NCI-H1417 (cell line): Measurements from ENCODE around the gene LCE3B.
"Not testable (repeated sequence)": the region's sequence is repeated elsewhere in the genome, so short reads cannot be mapped to it uniquely, and the experiment has no call there.

ENCODE experiments used
- DNase-seq, 3 experiments: peaks; one replicate each; lab custom pipeline; 2025; lab: John Stamatoyannopoulos, UW

The LCE3B gene

DNA sequence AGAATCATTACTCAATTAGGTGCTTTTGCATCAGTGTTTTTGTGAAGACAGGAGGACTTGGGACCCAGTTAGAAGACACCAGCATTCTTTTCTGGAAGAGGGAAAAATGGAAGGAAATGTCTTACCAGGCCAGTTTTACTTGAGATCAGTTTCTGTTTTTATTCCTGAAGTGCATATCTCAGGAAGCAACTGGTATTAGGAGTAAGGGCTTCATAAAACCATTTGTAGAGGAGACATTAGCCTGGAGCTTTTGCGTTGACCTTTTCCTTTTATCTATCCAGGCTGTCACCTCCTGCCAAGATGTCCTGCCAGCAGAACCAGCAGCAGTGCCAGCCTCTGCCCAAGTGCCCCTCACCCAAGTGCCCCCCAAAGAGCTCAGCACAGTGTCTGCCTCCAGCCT lies at the start of gene LCE3B:
Gene LCE3B, plus strand, starts transcription at position 301 of the 400 bp plus-strand sequence. Its CDS starts 0 bp downstream, at position 301.
- DNase-seq: no peak

DNA sequence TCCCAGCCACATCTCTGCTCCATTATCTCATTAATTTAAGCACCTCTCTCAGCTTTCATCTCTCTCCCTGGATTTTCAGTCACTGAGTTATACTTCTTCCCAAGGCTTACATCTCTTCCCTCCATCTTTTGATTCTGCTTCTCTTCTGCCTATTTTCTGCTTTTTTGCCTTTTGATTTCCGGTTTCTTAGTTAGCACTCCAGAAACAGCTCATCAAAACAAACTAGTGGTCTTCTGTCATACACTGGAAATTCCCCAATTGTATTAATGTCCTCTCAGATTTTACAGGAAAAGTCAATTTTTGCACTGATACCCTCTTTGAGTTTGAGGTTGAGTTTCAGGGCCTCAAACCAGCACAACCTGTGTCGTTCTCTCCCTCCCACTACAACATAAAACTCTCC lies 48.5 kb upstream of the LCE3B start:
- DNase-seq: no peak

DNA sequence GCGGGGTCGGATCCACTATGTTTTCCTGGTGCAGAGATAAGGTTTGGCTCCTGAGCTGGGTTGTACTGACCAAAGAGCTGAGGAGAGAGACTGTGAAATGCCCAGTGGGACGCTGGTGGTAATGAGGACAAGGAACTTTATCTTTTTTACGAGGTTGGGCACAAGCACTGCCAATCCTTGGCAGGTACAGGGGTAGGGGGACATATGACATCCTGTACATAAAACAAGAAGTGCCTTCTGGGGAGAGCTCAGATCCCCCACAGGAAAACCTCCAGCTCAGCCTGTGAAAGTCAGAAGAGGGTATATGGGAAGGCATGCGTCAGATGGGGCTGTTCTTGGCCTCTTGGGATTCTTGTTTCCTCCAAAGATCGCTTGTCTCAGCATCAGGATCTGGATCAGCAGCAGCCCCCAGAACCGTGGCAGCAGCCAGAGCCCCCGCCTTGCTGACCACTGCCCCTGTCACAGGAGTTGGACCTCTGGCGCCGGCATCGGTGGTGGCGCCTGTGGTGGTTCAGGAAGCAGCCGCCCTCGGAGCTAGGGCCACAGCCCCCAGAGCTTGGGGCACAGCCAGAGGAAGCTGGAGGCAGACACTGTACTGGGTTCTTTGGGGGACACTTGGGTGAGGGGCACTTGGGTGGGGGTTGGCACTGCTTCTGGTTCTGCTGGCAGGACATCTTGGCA lies 47.9 kb upstream of the LCE3B start:
- no peak for DNase-seq

- peak in 1 of 3 experiments; percentile 17 for DNase-seq
These were observed 46.9 kb upstream of the LCE3B start, which contains the start of gene LCE3E for GRCh38 chr1:152566681-152567080. Gene LCE3E (minus strand): TSS chr1:152566780. CDS start chr1:152566208, 572 bp downstream.

GRCh38 chr1:152577168-152577567 lies 36.4 kb upstream of the LCE3B start:
- DNase-seq: no peak

DNA sequence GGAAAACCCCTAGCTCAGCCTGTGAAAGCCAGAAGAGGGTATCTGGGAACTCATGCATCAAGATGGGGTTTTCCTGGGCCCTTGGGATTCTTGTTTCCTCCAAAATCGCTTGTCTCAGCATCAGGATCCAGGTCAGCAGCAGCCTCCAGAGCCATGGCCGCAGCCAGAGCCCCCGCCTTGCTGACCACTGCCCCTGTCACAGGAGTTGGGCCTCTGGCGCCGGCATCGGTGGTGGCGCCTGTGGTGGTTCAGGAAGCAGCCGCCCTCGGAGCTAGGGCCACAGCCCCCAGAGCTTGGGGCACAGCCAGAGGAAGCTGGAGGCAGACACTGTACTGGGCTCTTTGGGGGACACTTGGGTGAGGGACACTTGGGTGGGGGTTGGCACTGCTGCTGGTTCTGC lies 34.1 kb upstream of the LCE3B start:
- DNase-seq: not testable (repeated sequence)

GRCh38 chr1:152580433-152580832 lies 33.2 kb upstream of the LCE3B start, which contains the start of gene LCE3D:
Gene LCE3D (minus strand): TSS chr1:152580516. CDS start chr1:152579936, 580 bp downstream.
- DNase-seq: no peak

GRCh38 chr1:152582647-152583046 lies 31.0 kb upstream of the LCE3B start:
- DNase-seq: no peak

DNA sequence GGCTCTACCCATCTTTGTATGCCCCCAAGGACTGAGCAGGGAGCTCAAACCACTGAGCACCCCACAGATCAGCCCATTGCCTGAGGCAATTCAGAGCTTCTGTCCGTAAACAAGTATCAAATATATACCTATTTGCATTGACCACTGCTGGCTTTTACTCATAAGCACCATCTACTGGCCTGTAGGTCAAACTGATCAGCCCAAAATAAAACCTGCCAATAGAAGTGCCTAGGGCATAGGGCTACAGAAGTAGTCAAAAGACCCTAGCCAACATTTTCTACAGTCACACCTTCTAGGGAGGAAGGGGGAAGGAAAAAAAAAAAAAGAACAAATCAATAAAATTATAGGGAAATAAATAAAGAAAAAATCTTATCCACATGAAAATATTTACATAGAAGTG lies 28.0 kb upstream of the LCE3B start:
- DNase-seq: no peak

DNA sequence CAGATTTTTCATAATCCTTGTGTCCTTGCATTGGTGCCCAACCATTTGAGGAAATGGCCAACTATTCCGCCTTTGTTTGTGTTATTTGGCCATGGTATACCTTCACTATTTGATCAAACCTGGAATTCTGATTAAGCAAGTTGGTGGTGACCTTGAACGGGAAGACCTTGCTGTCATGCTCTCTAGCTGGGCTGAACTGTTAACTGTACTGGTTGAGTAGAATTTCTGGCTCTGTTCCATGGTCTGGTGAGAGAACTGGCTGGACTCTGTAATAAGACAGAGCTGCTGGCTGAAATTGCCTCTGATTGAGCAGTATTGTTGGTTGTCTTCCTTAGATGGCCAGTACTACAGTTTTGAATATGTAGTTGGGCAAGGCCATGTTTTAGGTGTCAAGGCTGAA lies 16.6 kb upstream of the LCE3B start:
- DNase-seq: no peak

- no peak for DNase-seq
These were observed 13.7 kb upstream of the LCE3B start, which contains the start of gene LCE3C for GRCh38 chr1:152599934-152600333. Gene LCE3C (plus strand): TSS chr1:152600234. CDS start chr1:152600732, 498 bp downstream.

DNA sequence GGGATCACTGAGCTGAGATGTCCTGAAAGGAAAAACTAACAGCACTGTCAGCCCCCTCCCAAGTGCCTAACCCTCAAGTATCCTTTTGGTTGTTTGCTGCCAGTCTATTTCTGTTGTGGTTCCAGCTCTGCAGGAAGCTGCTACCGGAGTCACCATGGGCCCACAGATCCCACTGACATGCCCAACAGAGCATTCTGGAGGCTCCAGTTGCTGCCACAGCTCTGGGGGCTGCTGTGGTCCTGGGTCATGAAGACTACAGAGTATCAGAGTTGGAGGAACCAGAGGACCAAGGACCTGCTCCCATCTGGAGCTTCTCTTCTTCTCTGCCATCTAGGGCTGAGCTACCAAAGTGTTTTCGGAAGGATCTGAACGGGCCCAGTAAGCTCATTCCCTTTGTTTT lies 8.4 kb downstream of the LCE3B start:
- no peak for DNase-seq

GRCh38 chr1:152622803-152623202 lies 9.2 kb downstream of the LCE3B start, which contains the start of gene LCE3A:
Gene LCE3A (minus strand): TSS chr1:152623103. CDS start chr1:152623103, 0 bp downstream.
- DNase-seq: no peak

GRCh38 chr1:152623203-152623844 lies 9.7 kb downstream of the LCE3B start:
- no peak for DNase-seq

- DNase-seq: no peak
These were observed 13.1 kb downstream of the LCE3B start for GRCh38 chr1:152626744-152627143.

- no peak for DNase-seq
These were observed 17.0 kb downstream of the LCE3B start for GRCh38 chr1:152630596-152630995.

GRCh38 chr1:152640351-152640750 lies 26.7 kb downstream of the LCE3B start:
- no peak for DNase-seq

- DNase-seq: no peak
These were observed 30.3 kb downstream of the LCE3B start for GRCh38 chr1:152643945-152644344.

- no peak for DNase-seq
These were observed 31.5 kb downstream of the LCE3B start for GRCh38 chr1:152645146-152645545.

- DNase-seq: no peak
These were observed 33.0 kb downstream of the LCE3B start for GRCh38 chr1:152646656-152647055.

DNA sequence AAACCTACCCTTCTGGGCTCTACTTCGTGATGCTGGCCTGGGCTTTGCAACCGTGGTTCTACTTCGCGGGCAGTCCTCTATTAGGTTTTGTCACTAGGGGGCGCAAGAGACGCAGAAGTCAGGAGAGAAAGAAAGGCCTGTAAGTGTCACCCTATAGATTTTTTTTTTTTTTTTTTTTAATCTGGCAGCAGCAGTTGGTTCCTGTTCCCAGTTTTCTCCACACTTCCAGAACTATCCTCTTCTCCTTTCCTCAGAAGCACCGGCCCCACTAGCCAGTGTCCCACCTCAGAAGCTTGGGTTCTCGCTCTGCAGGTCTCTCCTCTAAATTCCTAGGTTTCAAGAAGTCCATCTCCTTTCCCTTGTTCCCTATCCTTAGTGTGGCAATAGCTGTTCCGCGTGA lies 40.5 kb downstream of the LCE3B start:
- peak; percentile 54 to 86 (median 84) for DNase-seq

DNA sequence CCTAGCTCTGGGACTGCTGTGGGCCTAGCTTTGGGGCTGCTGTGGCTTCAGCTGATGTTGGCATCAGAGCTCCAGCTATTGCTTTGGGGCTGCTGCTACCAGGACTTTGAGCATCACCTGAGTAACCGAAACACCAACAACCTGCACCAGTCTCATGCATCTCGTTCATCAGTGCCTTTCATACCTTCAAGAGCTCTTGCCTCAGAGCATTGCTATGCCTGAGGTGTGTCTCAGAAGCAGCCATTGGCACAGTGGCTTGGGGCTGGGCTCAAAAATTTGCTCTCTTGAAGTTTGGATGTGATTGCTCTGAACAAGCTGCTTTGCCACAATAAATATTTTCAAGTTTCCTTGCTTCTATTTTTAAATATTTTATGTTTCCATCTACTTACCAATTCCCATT lies 42.8 kb downstream of the LCE3B start:
- no peak for DNase-seq

GRCh38 chr1:152657677-152658076 lies 44.1 kb downstream of the LCE3B start:
- no peak for DNase-seq
